ENCODE data around the gene MRPL40.
"Not testable (repeated sequence)": the region's sequence is repeated elsewhere in the genome, so short reads cannot be mapped to it uniquely, and the experiment has no call there.

MRPL40 gene

GRCh38 chr22:19438298-19438697 is 6.0 kb downstream of the MRPL40 start:
- in situ Hi-C loops (cut with MboI; ENCODE audit: low sequenced_read_pairs): no loop called here

GRCh38 chr22:19440411-19441195 is 8.3 kb downstream of the MRPL40 start:
- in situ Hi-C loops (cut with MboI; ENCODE audit: low sequenced_read_pairs): no loop called here

- in situ Hi-C loops (cut with MboI; ENCODE audit: low sequenced_read_pairs): no loop called here
Measured at GRCh38 chr22:19442166-19442565, 9.8 kb downstream of the MRPL40 start.

- in situ Hi-C loops (cut with MboI; ENCODE audit: low sequenced_read_pairs): no loop called here
Measured at GRCh38 chr22:19443544-19444211, 11.3 kb downstream of the MRPL40 start.

- in situ Hi-C loops (cut with MboI; ENCODE audit: low sequenced_read_pairs): not testable (repeated sequence)
Measured at GRCh38 chr22:19445279-19445982, 13.1 kb downstream of the MRPL40 start.

- in situ Hi-C loops (cut with MboI; ENCODE audit: low sequenced_read_pairs): no loop called here
Measured at GRCh38 chr22:19446603-19447329, 14.4 kb downstream of the MRPL40 start.

GRCh38 chr22:19447330-19448075 is 15.2 kb downstream of the MRPL40 start, which contains the start of gene C22orf39:
Gene C22orf39 (minus strand): TSS chr22:19447711. CDS start chr22:19447688, 23 bp downstream.
- in situ Hi-C loops (cut with MboI; ENCODE audit: low sequenced_read_pairs): no loop called here

GRCh38 chr22:19448076-19448607 is 15.8 kb downstream of the MRPL40 start:
- in situ Hi-C loops (cut with MboI; ENCODE audit: low sequenced_read_pairs): no loop called here

- in situ Hi-C loops (cut with MboI; ENCODE audit: low sequenced_read_pairs): no loop called here
Measured at GRCh38 chr22:19448739-19449421, 16.5 kb downstream of the MRPL40 start.

DNA sequence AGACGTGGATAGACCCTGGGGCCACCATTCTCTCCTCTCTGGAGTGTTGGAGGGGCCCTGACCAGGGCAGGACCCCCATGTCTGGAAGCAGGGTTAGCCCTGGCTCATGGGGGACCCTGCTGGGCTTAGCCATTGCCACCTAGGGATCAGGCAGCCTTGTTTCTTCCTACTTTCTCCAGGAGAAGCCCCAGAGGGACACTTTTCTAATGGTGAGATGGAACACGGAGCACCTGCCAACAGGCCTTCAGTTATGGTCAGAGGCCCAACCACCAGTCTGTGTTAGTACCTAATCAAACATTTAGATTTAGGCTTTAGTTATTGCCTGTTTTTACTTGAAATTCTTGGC is 17.1 kb downstream of the MRPL40 start:
- in situ Hi-C loops (cut with MboI; ENCODE audit: low sequenced_read_pairs): no loop called here

- in situ Hi-C loops (cut with MboI; ENCODE audit: low sequenced_read_pairs): loop anchor here (25.0 kb wide), 1 partner anchor 488 kb away; no protein-coding TSS in a partner anchor
Measured at GRCh38 chr22:19450363-19451175, 18.2 kb downstream of the MRPL40 start.

DNA sequence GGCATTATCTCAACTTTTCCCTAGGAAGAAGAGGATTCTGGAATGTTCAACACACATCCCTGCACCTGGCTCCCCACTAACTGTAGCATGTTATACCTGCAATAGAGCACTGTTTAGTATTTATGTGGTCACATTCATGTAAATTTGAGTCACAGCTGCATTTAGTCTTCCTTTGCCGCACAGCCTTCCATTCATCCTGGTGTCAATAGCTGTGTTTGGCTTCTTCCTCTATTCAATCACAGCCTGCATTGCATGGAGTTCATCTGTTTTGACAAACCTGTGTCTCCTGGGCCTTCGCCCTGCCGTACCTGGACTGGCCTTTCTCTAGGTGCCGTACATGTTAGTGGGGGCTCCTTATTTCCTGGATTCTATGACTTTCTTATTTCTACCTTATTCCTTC is 19.2 kb downstream of the MRPL40 start:
- in situ Hi-C loops (cut with MboI; ENCODE audit: low sequenced_read_pairs): loop anchor here (25.0 kb wide), 1 partner anchor 489 kb away; no protein-coding TSS in a partner anchor

DNA sequence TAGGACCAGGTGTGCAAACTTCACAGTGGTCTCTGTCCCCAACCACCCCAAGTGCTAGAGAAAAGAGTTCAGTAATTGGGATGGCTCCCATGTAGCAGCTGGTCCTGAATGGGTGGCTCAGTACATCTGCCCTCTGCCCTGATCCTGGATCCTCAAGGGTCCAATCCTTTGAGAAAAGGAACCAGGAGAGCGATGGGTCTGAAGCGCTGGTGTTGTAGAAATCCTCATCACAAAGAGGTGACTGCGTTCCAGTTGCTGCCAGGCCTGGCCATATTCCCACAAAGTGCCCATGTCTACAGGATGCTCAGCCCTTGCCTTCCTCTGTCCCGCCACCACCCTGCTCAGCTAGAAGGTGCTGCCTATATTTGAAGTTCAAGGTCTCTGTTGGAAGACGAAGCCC is 21.4 kb downstream of the MRPL40 start:
- in situ Hi-C loops (cut with MboI; ENCODE audit: low sequenced_read_pairs): loop anchor here (25.0 kb wide), 1 partner anchor 491 kb away; no protein-coding TSS in a partner anchor

GRCh38 chr22:19454156-19454555 is 21.8 kb downstream of the MRPL40 start:
- in situ Hi-C loops (cut with MboI; ENCODE audit: low sequenced_read_pairs): loop anchor here (25.0 kb wide), 1 partner anchor 492 kb away; no protein-coding TSS in a partner anchor

- in situ Hi-C loops (cut with MboI; ENCODE audit: low sequenced_read_pairs): loop anchor here (25.0 kb wide), 1 partner anchor 493 kb away; no protein-coding TSS in a partner anchor
Measured at GRCh38 chr22:19455033-19455432, 22.7 kb downstream of the MRPL40 start.

DNA sequence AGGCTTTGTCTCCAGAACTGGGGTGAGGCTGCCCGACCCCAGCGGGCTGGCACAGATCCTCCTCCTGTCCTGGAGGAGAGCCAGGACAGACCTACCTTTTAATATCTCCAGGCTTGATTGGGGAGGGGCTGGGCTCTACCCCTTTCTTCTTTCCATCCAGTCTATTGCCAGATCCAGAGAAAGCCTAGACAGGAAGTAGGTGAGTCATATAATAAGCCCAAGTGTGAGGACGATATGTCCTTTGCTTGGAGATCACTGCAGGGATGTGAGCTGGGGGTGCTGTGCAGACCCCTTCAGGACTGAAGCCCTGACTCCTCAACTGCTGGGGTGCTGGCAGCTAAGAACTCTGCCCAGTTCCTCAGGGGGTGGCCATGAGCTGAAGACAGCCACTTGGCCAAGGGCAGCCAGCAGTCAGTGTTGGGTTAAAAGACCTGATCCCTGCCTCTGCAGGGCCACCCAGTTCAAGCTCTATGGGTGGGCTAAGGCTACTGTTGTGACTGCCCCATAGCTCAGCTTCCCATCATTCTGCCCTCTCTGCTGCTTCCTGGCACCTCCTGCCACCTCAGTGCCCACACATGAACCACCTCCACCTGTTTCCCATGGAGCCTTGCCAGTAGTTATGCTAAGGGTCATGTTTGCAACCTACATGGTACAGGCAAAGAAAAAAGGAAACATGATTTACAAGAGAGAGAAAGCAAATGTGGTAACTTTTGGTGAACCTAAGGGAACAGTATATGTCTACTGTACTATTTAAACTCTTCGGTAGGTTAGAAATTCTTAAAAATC is 23.4 kb downstream of the MRPL40 start:
- in situ Hi-C loops (cut with MboI; ENCODE audit: low sequenced_read_pairs): loop anchor here (25.0 kb wide), 1 partner anchor 493 kb away; no protein-coding TSS in a partner anchor

GRCh38 chr22:19456541-19456940 is 24.2 kb downstream of the MRPL40 start:
- in situ Hi-C loops (cut with MboI; ENCODE audit: low sequenced_read_pairs): loop anchor here (25.0 kb wide), 1 partner anchor 494 kb away; no protein-coding TSS in a partner anchor

All from HL-60/S4 (cell line).